Measurements from ENCODE around the gene DLGAP1. TPM values are rescaled to one million over a fixed set of nuclear protein-coding genes. Genes with fewer than 3 reads are reported as not detected.
A peak's percentile ranks its signal among the peaks of the same experiment; 100 is the strongest.

Gene DLGAP1
- total RNA-seq, 6 experiments from 2014 or later = 0.09 to 0.31 (median 0.18) TPM; not detected in 2

- intact Hi-C loops (cut with DNase I) = no loop called here
- Histone ChIP-seq H3K9me3 (no peaks in the 10 kb centered on the region), H3K27me3 (no peaks in the 10 kb centered on the region), H3K27ac (no peak overlapping the region), H3K36me3 (no peaks in the 10 kb centered on the region), H3K4me3 (no peak overlapping the region), H3K4me1 (no peaks in the 10 kb centered on the region)
- 27% methylated on average over 1 of the region's 3 CpGs for WGBS (ENCODE audit: insufficient coverage, low coverage, low lambda C conversion rate, missing lambda C conversion rate)
- no peak for DNase-seq
- TF ChIP-seq CTCF (IDR thresholded peaks at IDR 0.05) (no peak), POLR2A (IDR thresholded peaks at IDR 0.05) (no peak)
- no peak for ATAC-seq
Measured at GRCh38 chr18:3471141-3471648, 983.9 kb downstream of the DLGAP1 start.

GRCh38 chr18:3468833-3469232 is 986.3 kb downstream of the DLGAP1 start:
- H3K4me1 ChIP-seq = no peaks in the 10 kb centered on the region
- H3K9me3 ChIP-seq = no peaks in the 10 kb centered on the region
- no peaks in the 10 kb centered on the region for H3K27me3 ChIP-seq
- intact Hi-C loops (cut with DNase I) = no loop called here
- H3K27ac ChIP-seq = no peak overlapping the region
- TF ChIP-seq CTCF (IDR thresholded peaks at IDR 0.05) (no peak), POLR2A (IDR thresholded peaks at IDR 0.05) (no peak)
- ATAC-seq (peak in 1 of 4 donors; percentile 27), DNase-seq (no peak)
- H3K4me3 ChIP-seq = no peak overlapping the region
- 71% methylated on average over 8 of the region's 8 CpGs for WGBS (ENCODE audit: insufficient coverage, low coverage, low lambda C conversion rate, missing lambda C conversion rate)
- no peaks in the 10 kb centered on the region for H3K36me3 ChIP-seq

- Histone ChIP-seq H3K27me3 (no peaks in the 10 kb centered on the region), H3K27ac (no peak overlapping the region), H3K9me3 (no peaks in the 10 kb centered on the region), H3K36me3 (no peaks in the 10 kb centered on the region), H3K4me3 (no peak overlapping the region), H3K4me1 (no peaks in the 10 kb centered on the region)
- DNase-seq (no peak), ATAC-seq (no peak)
- TF ChIP-seq POLR2A (IDR thresholded peaks at IDR 0.05) (no peak), CTCF (IDR thresholded peaks at IDR 0.05) (no peak)
- intact Hi-C loops (cut with DNase I) = no loop called here
- WGBS (ENCODE audit: insufficient coverage, low coverage, low lambda C conversion rate, missing lambda C conversion rate) = 94% methylated on average over 9 of the region's 9 CpGs
Measured at GRCh38 chr18:3468066-3468705, 986.9 kb downstream of the DLGAP1 start.

GRCh38 chr18:3466872-3467271 is 988.2 kb downstream of the DLGAP1 start:
- intact Hi-C loops (cut with DNase I) = no loop called here
- Histone ChIP-seq H3K9me3 (no peaks in the 10 kb centered on the region), H3K27ac (peak overlapping the region in 1 of 3 donors; percentile 33), H3K4me3 (no peak overlapping the region), H3K4me1 (no peaks in the 10 kb centered on the region), H3K27me3 (no peaks in the 10 kb centered on the region), H3K36me3 (no peaks in the 10 kb centered on the region)
- TF ChIP-seq POLR2A (IDR thresholded peaks at IDR 0.05) = no peak
- no peak for TF ChIP-seq CTCF (IDR thresholded peaks at IDR 0.05)
- 0% methylated on average over 1 of the region's 2 CpGs for WGBS (ENCODE audit: insufficient coverage, low coverage, low lambda C conversion rate, missing lambda C conversion rate)
- no peak for DNase-seq
- peak; percentile 48 to 73 (median 60) for ATAC-seq

Data from right lobe of liver (tissue), 6 donors.